Trophoblast cell (in vitro differentiated cells and primary cell): Measurements from ENCODE around the gene CIB4.
A peak's percentile ranks its signal among the peaks of the same experiment; 100 is the strongest.

Experiments
- DNase-seq, 2 donors: peaks; one replicate each; pipeline ENCODE4 v3.0.0-alpha.2; 2016
- H2AFZ ChIP-seq: 2 replicates; pipeline ENCODE4 v1.6.1; 2013; ENCODE audit warnings: low read length, moderate library complexity, mild to moderate bottlenecking; ENCODE audit not compliant: insufficient read depth, poor library complexity
- H2AK5ac ChIP-seq: 2 replicates; pipeline ENCODE4 v1.6.1; 2013; ENCODE audit warnings: mild to moderate bottlenecking, low read length
- H2BK120ac ChIP-seq: 2 replicates; pipeline ENCODE4 v1.6.1; 2013; ENCODE audit warnings: low read length, mild to moderate bottlenecking, moderate library complexity; ENCODE audit not compliant: insufficient read depth, poor library complexity
- H2BK12ac ChIP-seq: 2 replicates; pipeline ENCODE4 v1.6.1; 2013; ENCODE audit warnings: mild to moderate bottlenecking, low read length, moderate library complexity
- H2BK5ac ChIP-seq: 2 replicates; pipeline ENCODE4 v1.6.1; 2013; ENCODE audit warnings: low read length, low read depth, moderate library complexity, mild to moderate bottlenecking; ENCODE audit not compliant: poor library complexity
- H3K14ac ChIP-seq: 2 replicates; pipeline ENCODE4 v1.6.1; 2013; ENCODE audit warnings: mild to moderate bottlenecking, low read length
- H3K18ac ChIP-seq: 2 replicates; pipeline ENCODE4 v1.6.1; 2013; ENCODE audit warnings: mild to moderate bottlenecking, low read length
- H3K23ac ChIP-seq: 2 replicates; pipeline ENCODE4 v1.6.1; 2013; ENCODE audit warnings: low read length
- H3K27ac ChIP-seq: 2 replicates; pipeline ENCODE4 v1.5.1; 2013; ENCODE audit warnings: low read depth, mild to moderate bottlenecking, inconsistent platforms, low read length, moderate library complexity
- H3K27me3 ChIP-seq: 2 replicates; pipeline ENCODE4 v1.6.1; 2013; ENCODE audit warnings: inconsistent platforms, mild to moderate bottlenecking, low read length, moderate library complexity; ENCODE audit not compliant: insufficient read depth
- H3K36me3 ChIP-seq, 2 experiments: 1 replicate in 1 of 2; 2 replicates in 1 of 2; pipeline ENCODE4 v1.6.1; 2013; ENCODE audit warnings: low read length in 2 of 2, mild to moderate bottlenecking in 2 of 2, moderate library complexity in 1 of 2; ENCODE audit not compliant: insufficient read depth in 2 of 2, control insufficient read depth in 1 of 2
- H3K4ac ChIP-seq: 2 replicates; pipeline ENCODE4 v1.6.1; 2013; ENCODE audit warnings: low read depth, mild to moderate bottlenecking, low read length, moderate library complexity
- H3K4me1 ChIP-seq, 2 experiments: 1 replicate in 1 of 2; 2 replicates in 1 of 2; pipeline ENCODE4 v1.6.1; 2013; ENCODE audit warnings: low read length in 2 of 2, mild to moderate bottlenecking in 2 of 2, moderate library complexity in 1 of 2; ENCODE audit not compliant: insufficient read depth in 2 of 2, control insufficient read depth in 1 of 2
- H3K4me2 ChIP-seq: 2 replicates; pipeline ENCODE4 v1.6.1; 2013; ENCODE audit warnings: inconsistent platforms, mild to moderate bottlenecking, low read length, moderate library complexity
- H3K4me3 ChIP-seq: 2 replicates; pipeline ENCODE4 v1.5.1; 2013; ENCODE audit warnings: mild to moderate bottlenecking, low read depth, low read length, inconsistent platforms
- H3K79me1 ChIP-seq: one replicate; pipeline ENCODE4 v1.6.1; 2013; ENCODE audit warnings: low read length
- H3K79me2 ChIP-seq: 2 replicates; pipeline ENCODE4 v1.6.1; 2013; ENCODE audit warnings: low read length, mild to moderate bottlenecking; ENCODE audit not compliant: control insufficient read depth, insufficient read depth, poor library complexity
- H3K9ac ChIP-seq: 2 replicates; pipeline ENCODE4 v1.6.1; 2013; ENCODE audit warnings: mild to moderate bottlenecking, low read length
- H3K9me3 ChIP-seq: 2 replicates; pipeline ENCODE4 v1.6.1; 2013; ENCODE audit warnings: low read depth, mild to moderate bottlenecking, control low read depth, inconsistent platforms, low read length; ENCODE audit not compliant: insufficient read depth
- H4K12ac ChIP-seq: 2 replicates; pipeline ENCODE4 v1.6.1; 2013; ENCODE audit warnings: low read depth, mild to moderate bottlenecking, low read length, moderate library complexity
- H4K8ac ChIP-seq: 2 replicates; pipeline ENCODE4 v1.6.1; 2013; ENCODE audit warnings: low read depth, mild to moderate bottlenecking, low read length, moderate library complexity
- H4K91ac ChIP-seq: one replicate; pipeline ENCODE4 v1.6.1; 2013; ENCODE audit warnings: low read depth, mild to moderate bottlenecking, low read length, moderate library complexity
- WGBS: extraction: QIAGEN DNeasy Blood & Tissue Kit; methylation state at CpG from one replicate; pipeline ENCODE4 v1.1.7; 2013; ENCODE audit warnings: missing lambda C conversion rate; ENCODE audit not compliant: insufficient read length, insufficient coverage; ENCODE audit errors: extremely low coverage; 5-methylcytosine and 5-hydroxymethylcytosine counted together

Gene CIB4

GRCh38 chr2:26670931-26671460, 29.8 kb upstream of the CIB4 start:
- DNase-seq: peak in 1 of 2 donors; percentile 31
- Histone ChIP-seq H3K4me3 (no peak overlapping the region), H3K27ac (no peak overlapping the region), H3K18ac (no peak overlapping the region), H3K9me3 (no peaks in the 10 kb centered on the region), H2BK12ac (no peak overlapping the region), H2BK120ac (no peak overlapping the region), H3K23ac (no peak overlapping the region), H3K36me3 (no peaks in the 10 kb centered on the region), H2AFZ (no peak overlapping the region), H3K4me1 (no peaks in the 10 kb centered on the region), H3K27me3 (no peaks in the 10 kb centered on the region), H3K79me2 (no peaks in the 10 kb centered on the region), H3K4ac (no peak overlapping the region), H3K14ac (no peak overlapping the region), H4K12ac (no peak overlapping the region), H2AK5ac (no peak overlapping the region), H3K4me2 (no peak overlapping the region), H4K8ac (no peak overlapping the region), H3K79me1 (no peaks in the 10 kb centered on the region), H2BK5ac (no peak overlapping the region), H3K9ac (no peak overlapping the region), H4K91ac (no peak overlapping the region)
- no CpG with 5 or more reads among the region's 5 CpGs for WGBS

- Histone ChIP-seq H2AK5ac (no peak overlapping the region), H3K36me3 (no peaks in the 10 kb centered on the region), H4K8ac (no peak overlapping the region), H3K4ac (no peak overlapping the region), H4K91ac (no peak overlapping the region), H3K23ac (no peak overlapping the region), H2BK5ac (no peak overlapping the region), H3K27ac (no peak overlapping the region), H3K14ac (no peak overlapping the region), H3K79me1 (no peaks in the 10 kb centered on the region), H3K9ac (no peak overlapping the region), H3K18ac (no peak overlapping the region), H3K4me2 (no peak overlapping the region), H3K4me3 (no peak overlapping the region), H3K79me2 (no peaks in the 10 kb centered on the region), H2BK12ac (no peak overlapping the region), H3K4me1 (no peaks in the 10 kb centered on the region), H3K27me3 (no peaks in the 10 kb centered on the region), H2BK120ac (no peak overlapping the region), H4K12ac (no peak overlapping the region), H3K9me3 (no peaks in the 10 kb centered on the region), H2AFZ (no peak overlapping the region)
- DNase-seq: no peak
- WGBS: no CpG with 5 or more reads among the region's 3 CpGs
Observed at GRCh38 chr2:26670171-26670570, 29.0 kb upstream of the CIB4 start.

GRCh38 chr2:26668856-26669750, 27.9 kb upstream of the CIB4 start:
- Histone ChIP-seq H3K14ac (no peak overlapping the region), H3K27me3 (no peaks in the 10 kb centered on the region), H3K9ac (no peak overlapping the region), H2BK120ac (no peak overlapping the region), H3K9me3 (no peaks in the 10 kb centered on the region), H3K79me2 (no peaks in the 10 kb centered on the region), H4K91ac (no peak overlapping the region), H3K79me1 (no peaks in the 10 kb centered on the region), H2AK5ac (no peak overlapping the region), H3K18ac (no peak overlapping the region), H2AFZ (no peak overlapping the region), H4K12ac (no peak overlapping the region), H3K23ac (no peak overlapping the region), H3K4ac (no peak overlapping the region), H3K4me2 (no peak overlapping the region), H4K8ac (no peak overlapping the region), H3K27ac (no peak overlapping the region), H2BK12ac (no peak overlapping the region), H3K4me1 (no peaks in the 10 kb centered on the region), H2BK5ac (no peak overlapping the region), H3K36me3 (no peaks in the 10 kb centered on the region), H3K4me3 (no peak overlapping the region)
- DNase-seq: no peak
- WGBS: no CpG with 5 or more reads among the region's 8 CpGs

- no peaks in the 10 kb centered on the region for H3K9me3 ChIP-seq
- no CpG with 5 or more reads among the region's 4 CpGs for WGBS
- no peak overlapping the region for H3K23ac ChIP-seq
- H3K4me1 ChIP-seq: no peaks in the 10 kb centered on the region
- H4K8ac ChIP-seq: no peak overlapping the region
- H3K27ac ChIP-seq: no peak overlapping the region
- no peak overlapping the region for H3K18ac ChIP-seq
- H3K4me3 ChIP-seq: no peak overlapping the region
- H3K14ac ChIP-seq: no peak overlapping the region
- no peak overlapping the region for H2BK120ac ChIP-seq
- H2AK5ac ChIP-seq: no peak overlapping the region
- no peak overlapping the region for H2BK5ac ChIP-seq
- no peak overlapping the region for H4K91ac ChIP-seq
- H3K4me2 ChIP-seq: no peak overlapping the region
- no peaks in the 10 kb centered on the region for H3K79me1 ChIP-seq
- H3K36me3 ChIP-seq: no peaks in the 10 kb centered on the region
- H3K27me3 ChIP-seq: no peaks in the 10 kb centered on the region
- no peak overlapping the region for H2AFZ ChIP-seq
- no peak for DNase-seq
- no peak overlapping the region for H3K9ac ChIP-seq
- no peak overlapping the region for H3K4ac ChIP-seq
- no peak overlapping the region for H2BK12ac ChIP-seq
- H3K79me2 ChIP-seq: no peaks in the 10 kb centered on the region
- no peak overlapping the region for H4K12ac ChIP-seq
Observed at GRCh38 chr2:26668041-26668440, 26.9 kb upstream of the CIB4 start.
